GM12878 (cell line): Measurements from ENCODE around the gene SPTBN2. TPM values are rescaled to one million over a fixed set of nuclear protein-coding genes. Genes with fewer than 3 reads are reported as not detected.

ENCODE experiments used
- ATAC-seq: fragments of 200-7000 bp; cut with Tn5 transposase; 3 replicates; pipeline ENCODE4 v1.9.1; 2020; ENCODE audit warnings: mild to moderate bottlenecking, moderate library complexity
- BruUV-seq: library from RNA; stranded (reverse); fragments of 400-500 nt; replicated peaks from 2 replicates; lab custom pipeline; 2021; lab: Mats Ljungman, UMichigan
- CTCF ChIA-PET: fragments of 300-600 bp; sonication (Branson Sonifier 250); formaldehyde crosslinking; extraction: SDS; loops from one replicate; lab custom pipeline; 2021; ENCODE audit warnings: inconsistent platforms; lab: Yijun Ruan, JAX
- POLR2A ChIA-PET: fragments of 350-600 bp; formaldehyde crosslinking; extraction: SDS; loops from one replicate; lab custom pipeline; 2021; ENCODE audit warnings: inconsistent platforms; lab: Charles Lee
- RAD21 ChIA-PET: fragments of 300-600 bp; sonication (Branson Sonifier 250); formaldehyde crosslinking; loops from one replicate; lab custom pipeline; 2023; ENCODE audit warnings: antibody characterized with exemption; ENCODE audit not compliant: unreplicated experiment; lab: Charles Lee
- SMC1A ChIA-PET: fragments of 300-600 bp; sonication (Branson Sonifier 250); formaldehyde crosslinking; loops from one replicate; lab custom pipeline; 2023; ENCODE audit not compliant: unreplicated experiment, uncharacterized antibody; lab: Charles Lee
- DNase-seq: peaks from one replicate; pipeline ENCODE4 v3.0.0-alpha.2; 2011; ENCODE audit warnings: low read depth, low spot score
- FAIRE-seq: peaks from 3 replicates; lab custom pipeline; 2011; peaks lifted over from hg19 to GRCh38; lab: Jason Lieb, UNC
- H2AFZ ChIP-seq: 2 replicates; pipeline ENCODE4 v1.6.0; 2011; ENCODE audit warnings: low read depth, low read length, control low read depth; ENCODE audit not compliant: control insufficient read depth
- H3K27ac ChIP-seq: 2 replicates; pipeline ENCODE4 v1.5.1; 2011; ENCODE audit warnings: control low read depth; ENCODE audit not compliant: control insufficient read depth, insufficient read depth
- H3K27me3 ChIP-seq, 2 experiments: replicated peaks in 1 of 2; 2 replicates each; pipeline versions ENCODE4 v1.6.0 to v1.6.1; 2011; ENCODE audit warnings: low read length in 1 of 2; ENCODE audit not compliant: control insufficient read depth in 2 of 2, insufficient read depth in 2 of 2
- H3K36me3 ChIP-seq, 2 experiments: 2 replicates each; pipeline ENCODE4 v1.5.1; 2011; ENCODE audit warnings: low read length in 1 of 2; ENCODE audit not compliant: control insufficient read depth in 2 of 2, insufficient read depth in 2 of 2
- H3K4me1 ChIP-seq: 2 replicates; pipeline ENCODE4 v1.6.1; 2011; ENCODE audit warnings: mild to moderate bottlenecking, low read length, moderate library complexity, mixed read lengths; ENCODE audit not compliant: control insufficient read depth, insufficient read depth
- H3K4me2 ChIP-seq: 2 replicates; pipeline ENCODE4 v1.6.0; 2011; ENCODE audit warnings: control low read depth; ENCODE audit not compliant: control insufficient read depth, insufficient read depth
- H3K4me3 ChIP-seq: fragments of 200-600 bp; sonication (generic); 2 replicates; pipeline ENCODE4 v1.5.1; 2016
- H3K79me2 ChIP-seq: 2 replicates; pipeline ENCODE4 v1.6.0; 2011; ENCODE audit warnings: low read length; ENCODE audit not compliant: control insufficient read depth, insufficient read depth
- H3K9ac ChIP-seq: 2 replicates; pipeline ENCODE4 v1.8.0; 2011; ENCODE audit warnings: low read length, control low read depth, mixed read lengths; ENCODE audit not compliant: control insufficient read depth, insufficient read depth
- H3K9me3 ChIP-seq: replicated peaks from 3 replicates; pipeline ENCODE4 v1.5.1; 2011; ENCODE audit warnings: mild to moderate bottlenecking, low read length; ENCODE audit not compliant: control insufficient read depth, insufficient read depth
- H4K20me1 ChIP-seq: 2 replicates; pipeline ENCODE4 v1.6.0; 2011; ENCODE audit not compliant: control insufficient read depth, insufficient read depth
- CHD1 ChIP-seq: IDR thresholded peaks from 2 replicates; pipeline ENCODE4 v1.6.1; 2012; ENCODE audit warnings: low read depth, low read length, improper control_type of control experiment
- ETV6 ChIP-seq, 2 experiments: fragments of 450-650 bp in 1 of 2; IDR thresholded peaks in 1 of 2; conservative IDR thresholded peaks in 1 of 2; 2 replicates each; pipeline ENCODE4 v1.6.1; 2014; ENCODE audit warnings: antibody characterized with exemption in 1 of 2, borderline replicate concordance in 1 of 2, low read depth in 1 of 2, mild to moderate bottlenecking in 1 of 2, moderate library complexity in 1 of 2
- WGBS: methylation state at CpG from one replicate; pipeline ENCODE4 v1.1.6; 2016; ENCODE audit warnings: low lambda C conversion rate; ENCODE audit not compliant: insufficient replicate concordance, insufficient coverage; ENCODE audit errors: missing lambda C conversion rate; 5-methylcytosine and 5-hydroxymethylcytosine counted together
- in situ Hi-C: fragments of 300-500 bp; cut with MboI; formaldehyde crosslinking; loops from 9 replicates; pipeline ENCODE4 v1.14.3; 2018; ENCODE audit warnings: mixed read lengths
- intact Hi-C: fragments of 100-400 bp; cut with micrococcal nuclease; formaldehyde crosslinking; loops from one replicate; pipeline ENCODE4 v1.14.2; 2022; ENCODE audit not compliant: unreplicated experiment
- polyA plus RNA-seq, 11 experiments: library from polyadenylated mRNA; depleted of rRNA in 4 of 11; unstranded in 6 of 11; stranded (reverse) in 5 of 11; fragments of >200 nt; fragmentation: Nextera tagmentation in 4 of 11; fragmentation: Illumina TruSeq in 1 of 11; extraction: Ambion mirVana in 4 of 11; extraction: Trizol in 1 of 11; gene quantifications; 1 replicate in 1 of 11; 2 replicates in 10 of 11; pipeline versions ENCODE4 v1.2.1 to v1.2.3, GENCODE V29; 2011 to 2016; ENCODE audit warnings: inconsistent platforms in 2 of 11, missing spikeins in 2 of 11, low read depth in 1 of 11
- total RNA-seq, 4 experiments: library from RNA; depleted of rRNA in 3 of 4; stranded (reverse); fragments of >200 nt in 3 of 4; fragmentation: Illumina TruSeq in 1 of 4; extraction: Trizol in 1 of 4; gene quantifications; 2 replicates each; pipeline versions ENCODE4 v1.2.1 to v1.2.3, GENCODE V29; 2013 to 2021
- TF ChIP-seq, protein P1 (sequence below): IDR thresholded peaks from 2 replicates; pipeline ENCODE4 v1.6.1; 2012; ENCODE audit warnings: improper control_type of control experiment, low read depth, low read length; ENCODE audit not compliant: insufficient replicate concordance

SPTBN2 gene
- total and polyA plus RNA-seq, 10 of the 15 experiments (the other 5 are each of a cell fraction or from before 2014, with no cell fraction given) = 0.38 to 1.0 (median 0.69) TPM; not detected in 5

DNA sequence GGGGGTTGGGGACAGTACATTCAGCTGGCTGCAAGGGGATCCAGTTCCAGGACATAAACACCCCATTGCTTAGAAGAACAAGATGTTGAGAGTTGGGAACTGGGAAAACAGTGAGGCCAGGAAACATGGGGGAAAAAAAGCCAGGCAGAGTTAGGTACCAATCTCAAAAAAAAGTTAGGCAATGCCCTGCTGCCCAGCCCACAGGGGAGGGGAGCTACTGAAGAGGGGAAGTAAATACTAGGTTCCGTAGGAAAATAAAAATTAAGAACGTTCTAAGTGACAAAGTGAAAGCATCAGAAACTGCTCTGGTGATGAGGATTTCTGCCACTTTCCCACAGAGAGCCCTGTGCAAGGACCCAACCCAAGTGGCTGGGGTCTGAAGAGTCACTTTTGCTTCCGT, 12.0 kb downstream of the SPTBN2 start (continued):
- no peak for TF ChIP-seq CHD1

GRCh38 chr11:66715346-66716085, 13.5 kb downstream of the SPTBN2 start:
- intact Hi-C loops = no loop called here

More at GRCh38 chr11:66715346-66716085, 13.5 kb downstream of the SPTBN2 start:
- Histone ChIP-seq H4K20me1 (no peaks in the 10 kb centered on the region), H2AFZ (no peak overlapping the region), H3K4me3 (no peak overlapping the region), H3K4me1 (no peaks in the 10 kb centered on the region), H3K36me3 (no peaks in the 10 kb centered on the region), H3K4me2 (no peak overlapping the region), H3K27ac (no peak overlapping the region)
- ChIA-PET POLR2A (no interaction called here), CTCF (no interaction called here), RAD21 (no interaction called here)
- ATAC-seq (no peak), DNase-seq (no peak), FAIRE-seq (no peak)
- no TSS peak for BruUV-seq
- no peak for TF ChIP-seq ETV6 (conservative IDR thresholded peaks at IDR 0.05 in 1 of 2, IDR thresholded peaks at IDR 0.05 in 1 of 2; ENCODE audit: borderline replicate concordance in 1 of 2, low read depth in 1 of 2)
- TF ChIP-seq, protein P1, sequence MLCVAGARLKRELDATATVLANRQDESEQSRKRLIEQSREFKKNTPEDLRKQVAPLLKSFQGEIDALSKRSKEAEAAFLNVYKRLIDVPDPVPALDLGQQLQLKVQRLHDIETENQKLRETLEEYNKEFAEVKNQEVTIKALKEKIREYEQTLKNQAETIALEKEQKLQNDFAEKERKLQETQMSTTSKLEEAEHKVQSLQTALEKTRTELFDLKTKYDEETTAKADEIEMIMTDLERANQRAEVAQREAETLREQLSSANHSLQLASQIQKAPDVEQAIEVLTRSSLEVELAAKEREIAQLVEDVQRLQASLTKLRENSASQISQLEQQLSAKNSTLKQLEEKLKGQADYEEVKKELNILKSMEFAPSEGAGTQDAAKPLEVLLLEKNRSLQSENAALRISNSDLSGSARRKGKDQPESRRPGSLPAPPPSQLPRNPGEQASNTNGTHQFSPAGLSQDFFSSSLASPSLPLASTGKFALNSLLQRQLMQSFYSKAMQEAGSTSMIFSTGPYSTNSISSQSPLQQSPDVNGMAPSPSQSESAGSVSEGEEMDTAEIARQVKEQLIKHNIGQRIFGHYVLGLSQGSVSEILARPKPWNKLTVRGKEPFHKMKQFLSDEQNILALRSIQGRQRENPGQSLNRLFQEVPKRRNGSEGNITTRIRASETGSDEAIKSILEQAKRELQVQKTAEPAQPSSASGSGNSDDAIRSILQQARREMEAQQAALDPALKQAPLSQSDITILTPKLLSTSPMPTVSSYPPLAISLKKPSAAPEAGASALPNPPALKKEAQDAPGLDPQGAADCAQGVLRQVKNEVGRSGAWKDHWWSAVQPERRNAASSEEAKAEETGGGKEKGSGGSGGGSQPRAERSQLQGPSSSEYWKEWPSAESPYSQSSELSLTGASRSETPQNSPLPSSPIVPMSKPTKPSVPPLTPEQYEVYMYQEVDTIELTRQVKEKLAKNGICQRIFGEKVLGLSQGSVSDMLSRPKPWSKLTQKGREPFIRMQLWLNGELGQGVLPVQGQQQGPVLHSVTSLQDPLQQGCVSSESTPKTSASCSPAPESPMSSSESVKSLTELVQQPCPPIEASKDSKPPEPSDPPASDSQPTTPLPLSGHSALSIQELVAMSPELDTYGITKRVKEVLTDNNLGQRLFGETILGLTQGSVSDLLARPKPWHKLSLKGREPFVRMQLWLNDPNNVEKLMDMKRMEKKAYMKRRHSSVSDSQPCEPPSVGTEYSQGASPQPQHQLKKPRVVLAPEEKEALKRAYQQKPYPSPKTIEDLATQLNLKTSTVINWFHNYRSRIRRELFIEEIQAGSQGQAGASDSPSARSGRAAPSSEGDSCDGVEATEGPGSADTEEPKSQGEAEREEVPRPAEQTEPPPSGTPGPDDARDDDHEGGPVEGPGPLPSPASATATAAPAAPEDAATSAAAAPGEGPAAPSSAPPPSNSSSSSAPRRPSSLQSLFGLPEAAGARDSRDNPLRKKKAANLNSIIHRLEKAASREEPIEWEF = no peak
- TF ChIP-seq, all 136 proteins: peak for 0
- no peak overlapping the region for H3K9ac ChIP-seq
- 48% methylated on average over 19 of the region's 19 CpGs for WGBS
- H3K79me2 ChIP-seq = no peaks in the 10 kb centered on the region
- in situ Hi-C loops = no loop called here
- H3K9me3 ChIP-seq = no peaks in the 10 kb centered on the region
- no peaks in the 10 kb centered on the region; a peak in 1 of 4 replicates for H3K27me3 ChIP-seq
- SMC1A ChIA-PET = no interaction called here
